Measurements from ENCODE around the gene CDH23. TPM values are rescaled to one million over a fixed set of nuclear protein-coding genes. Genes with fewer than 3 reads are reported as not detected.

Gene CDH23
- total and polyA plus RNA-seq, 2 donors (not counting 1 experiment from before 2014, with no cell fraction given) = 0.37 to 0.89 TPM

DNA sequence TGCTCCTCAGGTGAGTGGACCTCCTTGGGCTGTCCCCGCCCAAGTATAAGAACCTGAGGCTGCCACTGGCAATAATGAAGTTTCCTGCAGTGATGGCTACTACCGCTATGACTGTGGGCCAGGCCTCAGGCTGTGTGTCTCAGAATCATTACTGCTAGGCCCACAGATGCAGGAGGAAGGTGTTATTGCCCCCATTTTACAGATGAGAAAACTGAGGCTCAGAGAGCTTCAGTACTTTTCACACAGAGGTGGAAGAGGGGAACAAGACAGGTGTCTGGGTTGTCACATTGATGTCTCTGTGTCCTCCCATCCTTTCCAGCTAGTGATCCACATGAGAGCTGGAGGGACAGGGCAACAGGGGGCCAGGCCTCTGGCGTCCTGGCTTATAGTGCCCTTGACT, 155.2 kb downstream of the CDH23 start:
- Mint-ChIP-seq H3K27me3 (peaks cover 12% of the 10 kb centered on the region), H3K4me1 (no peaks in the 10 kb centered on the region), H3K9me3 (ENCODE audit: insufficient read depth) (no peaks in the 10 kb centered on the region), H3K4me3 (no peak overlapping the region), H3K27ac (no peak overlapping the region)
- 97% methylated on average over 3 of the region's 3 CpGs for WGBS (ENCODE audit: insufficient coverage)
- H3K4me3 ChIP-seq (ENCODE audit: control extremely low read depth in 1 of 5, extremely low read depth in 1 of 5, insufficient read depth in 1 of 5, low read depth in 2 of 5, low read length in 4 of 5) = no peak overlapping the region
- no peak overlapping the region for H3K4me2 ChIP-seq (replicated peaks; ENCODE audit: low read depth, low read length, poor library complexity, severe bottlenecking)
- intact Hi-C loops (cut with micrococcal nuclease) = no loop called here
- no peaks in the 10 kb centered on the region for H3K36me3 ChIP-seq (replicated peaks in 1 of 2; ENCODE audit: control extremely low read depth in 1 of 2, control insufficient read depth in 1 of 2, extremely low read depth in 1 of 2, insufficient read depth in 2 of 2, low read length in 1 of 2)
- H4K20me1 ChIP-seq (ENCODE audit: control insufficient read depth, insufficient read depth, low read length, poor library complexity, severe bottlenecking) = no peaks in the 10 kb centered on the region
- no peaks in the 10 kb centered on the region for H3K4me1 ChIP-seq (ENCODE audit: control insufficient read depth in 2 of 2, insufficient read depth in 2 of 2, low read length in 2 of 2)
- H3K79me2 ChIP-seq (ENCODE audit: control insufficient read depth, insufficient read depth, low read length) = no peaks in the 10 kb centered on the region
- ChIA-PET CTCF (interaction anchor here (0.6 to 1.4 kb wide), 2 partner anchors 93 to 233 kb away, joined by 3 to 4 read pairs; partner anchors contain the start of gene SLC29A3), POLR2A (no interaction called here)
- ATAC-seq (ENCODE audit: low read depth) = no peak
- H3K9ac ChIP-seq (ENCODE audit: low read length) = no peak overlapping the region
- TF ChIP-seq, protein P1, sequence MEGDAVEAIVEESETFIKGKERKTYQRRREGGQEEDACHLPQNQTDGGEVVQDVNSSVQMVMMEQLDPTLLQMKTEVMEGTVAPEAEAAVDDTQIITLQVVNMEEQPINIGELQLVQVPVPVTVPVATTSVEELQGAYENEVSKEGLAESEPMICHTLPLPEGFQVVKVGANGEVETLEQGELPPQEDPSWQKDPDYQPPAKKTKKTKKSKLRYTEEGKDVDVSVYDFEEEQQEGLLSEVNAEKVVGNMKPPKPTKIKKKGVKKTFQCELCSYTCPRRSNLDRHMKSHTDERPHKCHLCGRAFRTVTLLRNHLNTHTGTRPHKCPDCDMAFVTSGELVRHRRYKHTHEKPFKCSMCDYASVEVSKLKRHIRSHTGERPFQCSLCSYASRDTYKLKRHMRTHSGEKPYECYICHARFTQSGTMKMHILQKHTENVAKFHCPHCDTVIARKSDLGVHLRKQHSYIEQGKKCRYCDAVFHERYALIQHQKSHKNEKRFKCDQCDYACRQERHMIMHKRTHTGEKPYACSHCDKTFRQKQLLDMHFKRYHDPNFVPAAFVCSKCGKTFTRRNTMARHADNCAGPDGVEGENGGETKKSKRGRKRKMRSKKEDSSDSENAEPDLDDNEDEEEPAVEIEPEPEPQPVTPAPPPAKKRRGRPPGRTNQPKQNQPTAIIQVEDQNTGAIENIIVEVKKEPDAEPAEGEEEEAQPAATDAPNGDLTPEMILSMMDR (IDR thresholded peaks at IDR 0.05) = no peak
- TF ChIP-seq EZH2 (IDR thresholded peaks at IDR 0.05; ENCODE audit: borderline replicate concordance, insufficient read depth, low read depth, low read length, poor library complexity, severe bottlenecking) = no peak
- peaks cover 0 to 2% (median 0%) of the 10 kb centered on the region in 4 experiments for H3K27me3 ChIP-seq (replicated peaks in 1 of 4; ENCODE audit: control extremely low read depth in 1 of 4, control insufficient read depth in 3 of 4, insufficient read depth in 4 of 4, low read length in 3 of 4)
- peaks cover 0 to 5% (median 0%) of the 10 kb centered on the region in 3 donors for H3K9me3 ChIP-seq (ENCODE audit: control extremely low read depth in 1 of 3, control insufficient read depth in 2 of 3, insufficient read depth in 1 of 3, low read length in 2 of 3)
- DNase-seq = no peak
- no peak overlapping the region for H2AFZ ChIP-seq (ENCODE audit: insufficient read depth, low read depth, low read length, poor library complexity, severe bottlenecking)
- H3K27ac ChIP-seq (ENCODE audit: low read length in 2 of 2) = no peak overlapping the region

DNA sequence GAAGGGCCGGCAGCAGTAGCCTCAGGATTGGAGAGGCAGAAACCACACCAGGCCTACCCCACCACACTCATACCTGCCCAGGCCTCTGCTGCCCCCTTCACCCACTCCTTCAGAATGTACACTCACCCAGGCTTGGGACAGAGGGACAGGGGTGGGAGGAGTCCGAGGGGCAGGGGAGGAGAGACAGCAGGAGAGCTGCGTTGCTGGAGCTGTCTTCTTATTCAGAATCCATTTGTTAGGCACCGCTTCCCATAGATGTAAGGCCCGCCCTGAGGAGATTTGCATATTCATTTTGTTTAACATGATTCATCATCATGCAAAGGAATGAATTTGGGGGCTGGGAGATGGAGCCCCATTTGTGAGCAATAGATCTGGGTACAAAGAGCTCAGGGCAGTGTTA, 156.7 kb downstream of the CDH23 start:
- DNase-seq (no peak), ATAC-seq (ENCODE audit: low read depth) (no peak)
- Histone ChIP-seq H3K36me3 (replicated peaks in 1 of 2; ENCODE audit: control extremely low read depth in 1 of 2, control insufficient read depth in 1 of 2, extremely low read depth in 1 of 2, insufficient read depth in 2 of 2, low read length in 1 of 2) (no peaks in the 10 kb centered on the region), H3K9me3 (ENCODE audit: control extremely low read depth in 1 of 3, control insufficient read depth in 2 of 3, insufficient read depth in 1 of 3, low read length in 2 of 3) (peaks cover 0 to 4% (median 0%) of the 10 kb centered on the region in 3 donors), H3K27ac (ENCODE audit: low read length in 2 of 2) (no peak overlapping the region), H3K79me2 (ENCODE audit: control insufficient read depth, insufficient read depth, low read length) (no peaks in the 10 kb centered on the region), H3K4me2 (replicated peaks; ENCODE audit: low read depth, low read length, poor library complexity, severe bottlenecking) (no peak overlapping the region), H3K27me3 (replicated peaks in 1 of 4; ENCODE audit: control extremely low read depth in 1 of 4, control insufficient read depth in 3 of 4, insufficient read depth in 4 of 4, low read length in 3 of 4) (peaks cover 0 to 2% (median under 1%) of the 10 kb centered on the region in 4 experiments), H3K9ac (ENCODE audit: low read length) (no peak overlapping the region), H3K4me1 (ENCODE audit: control insufficient read depth in 2 of 2, insufficient read depth in 2 of 2, low read length in 2 of 2) (no peaks in the 10 kb centered on the region), H3K4me3 (ENCODE audit: control extremely low read depth in 1 of 5, extremely low read depth in 1 of 5, insufficient read depth in 1 of 5, low read depth in 2 of 5, low read length in 4 of 5) (no peak overlapping the region), H2AFZ (ENCODE audit: insufficient read depth, low read depth, low read length, poor library complexity, severe bottlenecking) (no peak overlapping the region), H4K20me1 (ENCODE audit: control insufficient read depth, insufficient read depth, low read length, poor library complexity, severe bottlenecking) (no peaks in the 10 kb centered on the region)
- TF ChIP-seq, protein P1 (IDR thresholded peaks at IDR 0.05) = no peak
- TF ChIP-seq EZH2 (IDR thresholded peaks at IDR 0.05; ENCODE audit: borderline replicate concordance, insufficient read depth, low read depth, low read length, poor library complexity, severe bottlenecking) = no peak
- H3K4me3 Mint-ChIP-seq = no peak overlapping the region
- H3K27me3 Mint-ChIP-seq = peaks cover 19% of the 10 kb centered on the region
- intact Hi-C loops (cut with micrococcal nuclease) = no loop called here
- POLR2A ChIA-PET = no interaction called here
- H3K4me1 Mint-ChIP-seq = no peaks in the 10 kb centered on the region
- WGBS (ENCODE audit: insufficient coverage) = 80% methylated on average over 1 of the region's 5 CpGs
- H3K27ac Mint-ChIP-seq = no peak overlapping the region
- H3K9me3 Mint-ChIP-seq (ENCODE audit: insufficient read depth) = peaks cover 2% of the 10 kb centered on the region
- CTCF ChIA-PET = no interaction called here
